Measurements from ENCODE around the gene KDM5C. TPM values are rescaled to one million over a fixed set of nuclear protein-coding genes. Genes with fewer than 3 reads are reported as not detected.

Gene KDM5C
- total RNA-seq, 2 donors from 2014 or later: 115 to 130 TPM

GRCh38 chrX:53260836-53261235 lies 35.8 kb upstream of the KDM5C start:
- intact Hi-C loops (cut with DNase I): no loop called here
- H3K4me3 ChIP-seq: no peak overlapping the region
- no peaks in the 10 kb centered on the region for H3K4me1 ChIP-seq
- no peaks in the 10 kb centered on the region for H3K27me3 ChIP-seq
- no peak for TF ChIP-seq CTCF (IDR thresholded peaks at IDR 0.05)
- H3K36me3 ChIP-seq: no peaks in the 10 kb centered on the region
- DNase-seq: no peak
- no peak overlapping the region for H3K9ac ChIP-seq (ENCODE audit: low read depth in 2 of 2, low read length in 2 of 2)
- no peaks in the 10 kb centered on the region for H3K9me3 ChIP-seq
- H3K27ac ChIP-seq: no peak overlapping the region

GRCh38 chrX:53257670-53258423 lies 32.8 kb upstream of the KDM5C start:
- no peak for DNase-seq
- TF ChIP-seq CTCF (IDR thresholded peaks at IDR 0.05): no peak
- Histone ChIP-seq H3K9me3 (no peaks in the 10 kb centered on the region), H3K36me3 (no peaks in the 10 kb centered on the region), H3K4me1 (no peaks in the 10 kb centered on the region), H3K27me3 (no peaks in the 10 kb centered on the region), H3K27ac (no peak overlapping the region), H3K4me3 (no peak overlapping the region), H3K9ac (ENCODE audit: low read depth in 2 of 2, low read length in 2 of 2) (no peak overlapping the region)
- intact Hi-C loops (cut with DNase I): no loop called here

GRCh38 chrX:53257166-53257565 lies 32.2 kb upstream of the KDM5C start:
- Histone ChIP-seq H3K27me3 (no peaks in the 10 kb centered on the region), H3K27ac (no peak overlapping the region), H3K4me3 (no peak overlapping the region), H3K9ac (ENCODE audit: low read depth in 2 of 2, low read length in 2 of 2) (no peak overlapping the region), H3K36me3 (no peaks in the 10 kb centered on the region), H3K4me1 (no peaks in the 10 kb centered on the region), H3K9me3 (no peaks in the 10 kb centered on the region)
- no peak for TF ChIP-seq CTCF (IDR thresholded peaks at IDR 0.05)
- DNase-seq: no peak
- intact Hi-C loops (cut with DNase I): no loop called here

GRCh38 chrX:53256446-53257041 lies 31.5 kb upstream of the KDM5C start:
- Histone ChIP-seq H3K27me3 (no peaks in the 10 kb centered on the region), H3K36me3 (no peaks in the 10 kb centered on the region), H3K4me3 (no peak overlapping the region), H3K9me3 (no peaks in the 10 kb centered on the region), H3K4me1 (no peaks in the 10 kb centered on the region), H3K27ac (no peak overlapping the region), H3K9ac (ENCODE audit: low read depth in 2 of 2, low read length in 2 of 2) (no peak overlapping the region)
- no peak for TF ChIP-seq CTCF (IDR thresholded peaks at IDR 0.05)
- no peak for DNase-seq
- intact Hi-C loops (cut with DNase I): no loop called here

- Histone ChIP-seq H3K36me3 (no peaks in the 10 kb centered on the region), H3K27ac (no peak overlapping the region), H3K9ac (ENCODE audit: low read depth in 2 of 2, low read length in 2 of 2) (no peak overlapping the region), H3K27me3 (no peaks in the 10 kb centered on the region), H3K4me1 (no peaks in the 10 kb centered on the region), H3K9me3 (no peaks in the 10 kb centered on the region), H3K4me3 (no peak overlapping the region)
- intact Hi-C loops (cut with DNase I): no loop called here
- TF ChIP-seq CTCF (IDR thresholded peaks at IDR 0.05): no peak
- DNase-seq: no peak
Measured at GRCh38 chrX:53255738-53256191, 30.8 kb upstream of the KDM5C start.
